Measurements from ENCODE around the gene LHPP. TPM values are rescaled to one million over a fixed set of nuclear protein-coding genes. Genes with fewer than 3 reads are reported as not detected.

LHPP gene
- total RNA-seq, 1 donor from 2014 or later, result 6.0 TPM

GRCh38 chr10:124639646-124640045, 178.0 kb downstream of the LHPP start:
- no peaks in the 10 kb centered on the region for H3K36me3 Mint-ChIP-seq (ENCODE audit: unreplicated experiment)
- no peaks in the 10 kb centered on the region for H3K27me3 Mint-ChIP-seq (ENCODE audit: unreplicated experiment)
- H3K27ac Mint-ChIP-seq (ENCODE audit: unreplicated experiment), result no peak overlapping the region
- TF ChIP-seq CTCF (IDR thresholded peaks at IDR 0.05; ENCODE audit: partially characterized antibody, unreplicated experiment), result no peak
- H3K9me3 Mint-ChIP-seq (ENCODE audit: unreplicated experiment), result peaks cover 11% of the 10 kb centered on the region
- H3K4me3 Mint-ChIP-seq (ENCODE audit: unreplicated experiment), result no peak overlapping the region
- DNase-seq, result no peak
- H3K4me1 Mint-ChIP-seq (ENCODE audit: low read depth, unreplicated experiment), result peaks cover 26% of the 10 kb centered on the region

DNA sequence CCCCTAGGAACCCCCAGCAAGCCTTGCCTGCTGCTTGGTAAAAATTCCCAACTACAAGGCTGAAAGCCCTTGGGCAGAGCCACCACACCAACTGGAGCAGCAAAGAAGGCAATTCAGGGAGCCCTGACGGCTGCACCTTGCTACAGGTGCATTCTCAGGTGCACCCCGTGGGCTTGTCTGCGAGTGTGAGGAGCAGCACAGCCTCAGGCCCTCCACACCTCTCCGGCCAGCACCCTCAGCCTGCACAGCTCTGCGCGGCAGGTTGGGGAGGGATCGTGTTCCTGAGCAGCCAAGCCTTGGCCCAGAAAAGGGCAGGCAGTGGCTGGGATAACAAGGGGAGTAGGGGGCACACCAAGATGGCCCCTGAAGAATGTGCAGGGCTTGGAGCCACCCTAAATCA, 178.4 kb downstream of the LHPP start:
- Mint-ChIP-seq H3K4me3 (ENCODE audit: unreplicated experiment) (no peak overlapping the region), H3K27me3 (ENCODE audit: unreplicated experiment) (no peaks in the 10 kb centered on the region), H3K27ac (ENCODE audit: unreplicated experiment) (no peak overlapping the region), H3K9me3 (ENCODE audit: unreplicated experiment) (peaks cover 11% of the 10 kb centered on the region), H3K36me3 (ENCODE audit: unreplicated experiment) (no peaks in the 10 kb centered on the region), H3K4me1 (ENCODE audit: low read depth, unreplicated experiment) (peaks cover 26% of the 10 kb centered on the region)
- DNase-seq, result no peak
- TF ChIP-seq CTCF (IDR thresholded peaks at IDR 0.05; ENCODE audit: partially characterized antibody, unreplicated experiment), result no peak

- no peak overlapping the region for H3K27ac Mint-ChIP-seq (ENCODE audit: unreplicated experiment)
- no peak for TF ChIP-seq CTCF (IDR thresholded peaks at IDR 0.05; ENCODE audit: partially characterized antibody, unreplicated experiment)
- H3K9me3 Mint-ChIP-seq (ENCODE audit: unreplicated experiment), result peaks cover 11% of the 10 kb centered on the region
- H3K4me3 Mint-ChIP-seq (ENCODE audit: unreplicated experiment), result no peak overlapping the region
- H3K27me3 Mint-ChIP-seq (ENCODE audit: unreplicated experiment), result no peaks in the 10 kb centered on the region
- no peak for DNase-seq
- H3K36me3 Mint-ChIP-seq (ENCODE audit: unreplicated experiment), result no peaks in the 10 kb centered on the region
- H3K4me1 Mint-ChIP-seq (ENCODE audit: low read depth, unreplicated experiment), result peaks cover 26% of the 10 kb centered on the region
These were observed 179.1 kb downstream of the LHPP start for GRCh38 chr10:124640538-124641231.

GRCh38 chr10:124641282-124642087, 179.9 kb downstream of the LHPP start:
- Mint-ChIP-seq H3K27ac (ENCODE audit: unreplicated experiment) (no peak overlapping the region), H3K36me3 (ENCODE audit: unreplicated experiment) (no peaks in the 10 kb centered on the region), H3K4me1 (ENCODE audit: low read depth, unreplicated experiment) (peaks cover 28% of the 10 kb centered on the region), H3K27me3 (ENCODE audit: unreplicated experiment) (no peaks in the 10 kb centered on the region), H3K4me3 (ENCODE audit: unreplicated experiment) (no peak overlapping the region), H3K9me3 (ENCODE audit: unreplicated experiment) (peaks cover 11% of the 10 kb centered on the region)
- no peak for TF ChIP-seq CTCF (IDR thresholded peaks at IDR 0.05; ENCODE audit: partially characterized antibody, unreplicated experiment)
- DNase-seq, result no peak
